Measurements from ENCODE around the gene CCS.
"Not testable (repeated sequence)": the region's sequence is repeated elsewhere in the genome, so short reads cannot be mapped to it uniquely, and the experiment has no call there.

Gene CCS

GRCh38 chr11:66561178-66561974 is 31.6 kb upstream of the CCS start:
- no peak for DNase-seq

GRCh38 chr11:66561975-66562248 is 31.1 kb upstream of the CCS start:
- DNase-seq, result no peak

GRCh38 chr11:66562275-66562674 is 30.7 kb upstream of the CCS start:
- DNase-seq, result no peak

- DNase-seq, result no peak
Measured at GRCh38 chr11:66562907-66563583, 29.9 kb upstream of the CCS start.

GRCh38 chr11:66563832-66564231 is 29.2 kb upstream of the CCS start:
- no peak for DNase-seq

GRCh38 chr11:66564538-66564937 is 28.4 kb upstream of the CCS start:
- no peak for DNase-seq

GRCh38 chr11:66564984-66565383 is 28.0 kb upstream of the CCS start:
- DNase-seq, result no peak

- DNase-seq, result no peak
Measured at GRCh38 chr11:66566221-66566620, 26.8 kb upstream of the CCS start.

GRCh38 chr11:66567787-66568123 is 25.2 kb upstream of the CCS start:
- DNase-seq, result no peak

- no peak for DNase-seq
Measured at GRCh38 chr11:66568124-66568916, 24.7 kb upstream of the CCS start, which contains the start of gene CTSF. Gene CTSF (minus strand): TSS chr11:66568606. CDS start chr11:66568486, 120 bp downstream.

GRCh38 chr11:66569076-66569475 is 23.9 kb upstream of the CCS start:
- no peak for DNase-seq

GRCh38 chr11:66570079-66570849 is 22.7 kb upstream of the CCS start:
- DNase-seq, result no peak

- no peak for DNase-seq
Measured at GRCh38 chr11:66570850-66571180, 22.2 kb upstream of the CCS start.

- DNase-seq, result peak; percentile 43
Measured at GRCh38 chr11:66579017-66579606, 13.9 kb upstream of the CCS start.

- no peak for DNase-seq
Measured at GRCh38 chr11:66580803-66581202, 12.2 kb upstream of the CCS start.

GRCh38 chr11:66581261-66581660 is 11.7 kb upstream of the CCS start:
- no peak for DNase-seq

GRCh38 chr11:66582565-66583147 is 10.3 kb upstream of the CCS start:
- DNase-seq, result not testable (repeated sequence)

GRCh38 chr11:66585447-66585846 is 7.5 kb upstream of the CCS start:
- DNase-seq, result not testable (repeated sequence)

- no peak for DNase-seq
Measured at GRCh38 chr11:66586136-66586535, 6.8 kb upstream of the CCS start.

- DNase-seq, result not testable (repeated sequence)
Measured at GRCh38 chr11:66589315-66589714, 3.7 kb upstream of the CCS start.

- DNase-seq, result no peak
Measured at GRCh38 chr11:66589996-66590675, 2.8 kb upstream of the CCS start.

GRCh38 chr11:66591175-66591574 is 1.8 kb upstream of the CCS start:
- no peak for DNase-seq

Data from GOT3 (cell line).